SK-N-SH (cell line): ENCODE data around the gene CDC42SE1.

ENCODE experiments used
- CTCF ChIP-seq: fragments of 200-600 bp; sonication (generic); IDR thresholded peaks from 2 replicates; pipeline ENCODE4 v1.6.1; 2017; ENCODE audit warnings: antibody characterized with exemption, mild to moderate bottlenecking, moderate library complexity
- SMC3 ChIP-seq: IDR thresholded peaks from 2 replicates; pipeline ENCODE4 v1.6.1; 2012; ENCODE audit warnings: low read depth, low read length, improper control_type of control experiment
- USF1 ChIP-seq: IDR thresholded peaks from 2 replicates; pipeline ENCODE4 v1.4.0; 2012; ENCODE audit warnings: low read depth, borderline replicate concordance

GRCh38 chr1:151061704-151062103 is 2.3 kb upstream of the CDC42SE1 start:
- TF ChIP-seq CTCF, result no peak
- no peak for TF ChIP-seq USF1
- TF ChIP-seq SMC3, result no peak
